KMS-11 (cell line): ENCODE data around the gene BIN1.
"Not testable (repeated sequence)": the region's sequence is repeated elsewhere in the genome, so short reads cannot be mapped to it uniquely, and the experiment has no call there.

Experiments
- H2AFZ ChIP-seq: fragments of 200-600 bp; sonication (generic); 2 replicates; pipeline ENCODE4 v1.6.1; 2016; ENCODE audit warnings: antibody characterized with exemption, mixed run types, low read depth
- H3K27ac ChIP-seq: fragments of 200-600 bp; sonication (generic); 2 replicates; pipeline ENCODE4 v1.6.1; 2016; ENCODE audit warnings: mild to moderate bottlenecking, mixed run types
- H3K27me3 ChIP-seq: fragments of 200-600 bp; sonication (generic); 2 replicates; pipeline ENCODE4 v1.6.1; 2017; ENCODE audit warnings: mild to moderate bottlenecking, low read depth, mixed run types, moderate library complexity; ENCODE audit not compliant: insufficient read depth
- H3K36me3 ChIP-seq: fragments of 200-600 bp; sonication (generic); 2 replicates; pipeline ENCODE4 v1.6.1; 2017; ENCODE audit warnings: mild to moderate bottlenecking, mixed run types; ENCODE audit not compliant: insufficient read depth
- H3K4me1 ChIP-seq: fragments of 200-600 bp; sonication (generic); 2 replicates; pipeline ENCODE4 v1.6.1; 2016; ENCODE audit warnings: mild to moderate bottlenecking, low read depth, mixed run types; ENCODE audit not compliant: poor library complexity, severe bottlenecking
- H3K4me2 ChIP-seq: fragments of 200-600 bp; sonication (generic); 2 replicates; pipeline ENCODE4 v1.7.0; 2016; ENCODE audit warnings: mild to moderate bottlenecking, mixed run types
- H3K4me3 ChIP-seq: fragments of 200-600 bp; sonication (generic); IDR thresholded peaks from 2 replicates; pipeline ENCODE4 v1.6.1; 2017; ENCODE audit warnings: low read depth, low read length, mixed read lengths; ENCODE audit not compliant: insufficient read depth
- H3K79me2 ChIP-seq: fragments of 200-600 bp; sonication (generic); 2 replicates; pipeline ENCODE4 v1.6.1; 2016; ENCODE audit warnings: low read depth, mixed run types; ENCODE audit not compliant: insufficient read depth
- H3K9ac ChIP-seq: fragments of 200-600 bp; sonication (generic); 2 replicates; pipeline ENCODE4 v1.6.1; 2016; ENCODE audit warnings: mild to moderate bottlenecking, mixed run types
- H4K20me1 ChIP-seq: fragments of 200-600 bp; sonication (generic); 2 replicates; pipeline ENCODE4 v1.6.1; 2016; ENCODE audit warnings: mild to moderate bottlenecking, mixed run types; ENCODE audit not compliant: insufficient read depth
- CTCF ChIP-seq: fragments of 200-600 bp; sonication (generic); conservative IDR thresholded peaks from 2 replicates; pipeline ENCODE4 v1.6.1; 2017; ENCODE audit warnings: low read depth, mild to moderate bottlenecking, antibody characterized with exemption, low read length, moderate library complexity, mixed read lengths

Gene BIN1

GRCh38 chr2:127034883-127035611 is 71.9 kb downstream of the BIN1 start:
- Histone ChIP-seq H4K20me1 (no peaks in the 10 kb centered on the region), H3K4me2 (no peak overlapping the region), H3K9ac (no peak overlapping the region), H3K27me3 (no peaks in the 10 kb centered on the region), H3K79me2 (no peaks in the 10 kb centered on the region), H3K4me3 (no peak overlapping the region), H3K27ac (no peak overlapping the region), H3K36me3 (no peaks in the 10 kb centered on the region), H3K4me1 (no peaks in the 10 kb centered on the region), H2AFZ (no peak overlapping the region)
- TF ChIP-seq CTCF = no peak

GRCh38 chr2:127034051-127034450 is 72.9 kb downstream of the BIN1 start:
- no peak for TF ChIP-seq CTCF
- no peaks in the 10 kb centered on the region for H3K36me3 ChIP-seq
- no peak overlapping the region for H3K9ac ChIP-seq
- H2AFZ ChIP-seq = no peak overlapping the region
- H3K27ac ChIP-seq = no peak overlapping the region
- H3K79me2 ChIP-seq = no peaks in the 10 kb centered on the region
- H4K20me1 ChIP-seq = no peaks in the 10 kb centered on the region
- no peak overlapping the region for H3K4me3 ChIP-seq
- no peaks in the 10 kb centered on the region for H3K4me1 ChIP-seq
- H3K27me3 ChIP-seq = no peaks in the 10 kb centered on the region
- H3K4me2 ChIP-seq = no peak overlapping the region

- Histone ChIP-seq H3K27ac (no peak overlapping the region), H3K4me1 (no peaks in the 10 kb centered on the region), H3K36me3 (no peaks in the 10 kb centered on the region), H3K4me3 (no peak overlapping the region), H2AFZ (no peak overlapping the region), H3K9ac (no peak overlapping the region), H3K79me2 (no peaks in the 10 kb centered on the region), H3K4me2 (no peak overlapping the region), H4K20me1 (no peaks in the 10 kb centered on the region), H3K27me3 (no peaks in the 10 kb centered on the region)
- TF ChIP-seq CTCF = no peak
These were observed 74.3 kb downstream of the BIN1 start for GRCh38 chr2:127032621-127033020.

GRCh38 chr2:127029350-127030051 is 77.5 kb downstream of the BIN1 start:
- TF ChIP-seq CTCF = no peak
- Histone ChIP-seq H3K36me3 (no peaks in the 10 kb centered on the region), H3K4me3 (no peak overlapping the region), H3K4me2 (no peak overlapping the region), H3K4me1 (no peaks in the 10 kb centered on the region), H3K79me2 (no peaks in the 10 kb centered on the region), H3K27me3 (no peaks in the 10 kb centered on the region), H3K9ac (no peak overlapping the region), H3K27ac (no peak overlapping the region), H4K20me1 (no peaks in the 10 kb centered on the region), H2AFZ (no peak overlapping the region)

- H3K27ac ChIP-seq, H3K4me3 ChIP-seq: not testable (repeated sequence)
These were observed 78.2 kb downstream of the BIN1 start for GRCh38 chr2:127028745-127029144.

More at GRCh38 chr2:127028745-127029144, 78.2 kb downstream of the BIN1 start:
- H2AFZ ChIP-seq, H3K9ac ChIP-seq, H3K4me2 ChIP-seq, H3K36me3 ChIP-seq, H3K27me3 ChIP-seq, H3K4me1 ChIP-seq, H3K79me2 ChIP-seq, H4K20me1 ChIP-seq: not testable (repeated sequence)
